GM21528 (cell line): ENCODE data around the gene STXBP4.

Experiments
- ATAC-seq: cut with Tn5 transposase; IDR thresholded peaks from one replicate; pipeline ENCODE4 v1.9.1; 2021; ENCODE audit warnings: mild to moderate bottlenecking, moderate library complexity; ENCODE audit not compliant: unreplicated experiment, low FRiP score

STXBP4 gene

DNA sequence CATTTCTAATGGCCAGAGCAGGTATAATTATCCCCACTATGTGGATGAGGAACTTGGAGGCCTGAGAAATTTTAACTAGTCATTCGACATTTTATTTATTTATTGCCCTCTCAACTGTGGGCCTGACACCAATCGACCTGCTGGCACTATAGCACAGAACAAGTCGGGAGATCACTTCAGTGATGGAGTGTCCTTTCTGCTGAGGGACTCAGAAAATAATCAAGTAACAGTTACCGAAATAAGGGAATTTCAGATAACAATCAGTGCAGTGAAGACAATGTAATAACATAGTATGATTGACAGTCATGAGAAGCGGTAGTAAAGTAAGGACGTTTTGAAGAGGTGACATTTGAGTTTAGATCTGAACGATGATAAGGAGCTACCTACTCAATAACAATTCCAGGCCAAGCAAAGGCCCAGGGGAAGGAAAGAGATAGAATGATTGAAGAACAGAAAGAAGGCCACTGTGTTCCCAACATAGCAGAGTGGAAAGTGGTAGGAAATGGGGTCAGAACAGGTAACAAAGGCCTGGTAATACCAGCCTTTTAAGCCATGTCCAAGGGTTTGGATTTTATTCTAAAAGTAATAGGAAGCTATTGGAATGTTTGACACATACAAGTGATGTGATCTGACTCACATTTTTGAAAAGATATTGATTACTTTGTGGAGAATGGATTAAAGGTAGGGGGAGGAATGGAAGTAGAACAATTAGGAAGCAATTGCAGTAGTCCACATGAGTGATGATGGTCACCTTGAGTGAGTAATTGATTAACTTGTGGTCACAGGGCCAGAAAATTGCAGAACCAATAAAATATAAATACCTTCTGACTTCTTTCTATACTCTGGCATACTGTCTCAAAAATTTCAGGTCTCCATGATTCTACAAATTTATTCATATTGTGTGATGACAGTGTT, 1.4 kb downstream of the STXBP4 start:
- ATAC-seq = no peak

- ATAC-seq = no peak
These were observed 2.6 kb downstream of the STXBP4 start for GRCh38 chr17:54971147-54971546.

DNA sequence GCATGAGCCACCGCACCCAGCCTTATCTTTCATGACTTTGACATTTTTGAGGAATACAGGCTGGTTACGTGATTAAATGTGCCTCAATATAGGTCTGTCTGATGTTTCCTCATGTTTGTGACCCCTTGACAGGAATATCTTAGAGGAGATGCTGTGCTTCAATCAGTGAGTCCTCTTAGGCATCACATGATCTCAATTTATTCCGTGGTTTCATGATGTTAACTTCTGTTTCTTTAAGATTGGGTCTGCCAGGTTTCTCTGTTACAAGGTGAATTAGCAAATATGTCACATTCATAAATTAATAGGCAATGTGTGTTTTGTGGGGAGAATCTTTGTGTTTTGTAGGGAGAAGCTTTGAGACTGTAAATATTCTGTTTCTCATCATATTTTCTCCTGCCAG, 3.3 kb downstream of the STXBP4 start:
- no peak for ATAC-seq

GRCh38 chr17:54972406-54973138, 4.0 kb downstream of the STXBP4 start:
- no peak for ATAC-seq

GRCh38 chr17:54974759-54975158, 6.2 kb downstream of the STXBP4 start:
- ATAC-seq = no peak

- no peak for ATAC-seq
These were observed 7.8 kb downstream of the STXBP4 start for GRCh38 chr17:54976316-54976715.

DNA sequence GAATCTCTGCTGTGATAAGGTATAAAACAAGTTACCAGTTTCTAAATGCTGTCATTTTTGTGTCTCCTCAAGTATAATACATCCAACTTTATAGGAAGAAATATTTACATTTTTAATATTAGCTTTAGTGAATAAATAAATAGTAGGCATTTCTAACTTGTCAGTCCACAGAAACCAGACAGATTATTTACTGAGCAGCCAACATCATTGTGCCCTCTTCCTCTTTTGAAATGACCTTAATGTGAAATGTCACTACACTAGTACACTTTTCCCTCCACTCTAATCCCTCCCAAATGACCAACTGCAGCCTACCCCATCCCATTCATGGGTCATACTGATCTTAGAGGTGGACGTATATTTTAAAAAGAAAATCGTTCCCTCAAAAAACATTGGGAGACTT, 9.2 kb downstream of the STXBP4 start:
- ATAC-seq = no peak

DNA sequence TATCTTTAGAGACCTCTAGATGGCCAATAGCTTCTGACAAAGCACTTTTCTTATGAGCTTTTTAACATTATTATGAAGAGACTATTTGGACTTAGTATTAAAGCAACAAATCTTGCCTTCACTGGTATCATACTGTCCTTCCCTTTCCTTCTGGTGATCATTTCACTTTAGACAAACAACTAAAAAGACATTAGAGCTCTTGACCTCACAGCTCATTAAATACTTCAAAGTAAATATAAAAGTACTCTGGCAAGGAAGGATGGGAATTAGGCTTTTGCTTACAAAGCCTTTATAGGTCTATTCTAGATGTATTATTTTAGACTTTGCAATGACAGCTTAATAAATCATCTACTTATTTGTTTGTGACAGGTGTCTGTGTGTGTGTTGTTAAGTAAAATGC, 11.1 kb downstream of the STXBP4 start:
- ATAC-seq = no peak

DNA sequence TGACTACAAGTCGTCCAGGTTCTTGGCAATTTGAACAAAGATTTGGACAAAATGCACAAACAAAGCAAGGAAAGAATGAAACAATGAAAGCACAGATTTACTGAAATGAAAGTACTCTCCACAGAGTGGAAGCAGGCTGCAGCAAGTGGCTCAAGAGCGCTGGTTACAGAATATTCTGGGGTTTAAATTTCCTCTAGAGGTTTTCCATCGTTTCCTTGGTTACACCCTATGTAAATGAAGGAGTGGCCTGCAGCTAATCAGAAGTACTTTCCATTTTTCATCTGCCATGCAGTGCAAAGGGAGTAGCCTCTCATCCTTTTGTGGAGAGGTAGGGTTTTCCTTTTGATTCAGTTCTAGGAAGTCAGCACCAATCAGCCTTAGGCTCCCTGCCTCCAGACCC, 11.8 kb downstream of the STXBP4 start:
- ATAC-seq = no peak

DNA sequence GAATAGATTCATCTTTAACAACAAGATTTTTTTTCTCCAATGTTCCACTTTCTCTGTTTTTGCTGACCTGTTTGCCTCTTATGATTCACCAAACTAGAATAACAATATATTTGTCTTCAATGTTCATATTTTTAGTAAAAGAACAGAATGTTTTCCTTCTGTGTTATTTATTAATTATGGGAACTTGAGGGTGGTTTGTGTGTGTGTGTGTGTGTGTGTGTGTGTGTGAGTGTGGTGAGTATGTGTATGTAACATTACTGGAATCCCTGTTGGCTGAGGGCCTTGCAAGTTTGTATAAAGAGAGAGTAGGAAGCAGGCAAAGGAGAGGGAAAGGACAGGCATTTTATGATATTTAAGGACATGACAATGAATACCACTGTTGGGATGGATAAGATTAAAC, 13.8 kb downstream of the STXBP4 start:
- ATAC-seq = no peak

- ATAC-seq = no peak
These were observed 14.7 kb downstream of the STXBP4 start for GRCh38 chr17:54983260-54983659.

DNA sequence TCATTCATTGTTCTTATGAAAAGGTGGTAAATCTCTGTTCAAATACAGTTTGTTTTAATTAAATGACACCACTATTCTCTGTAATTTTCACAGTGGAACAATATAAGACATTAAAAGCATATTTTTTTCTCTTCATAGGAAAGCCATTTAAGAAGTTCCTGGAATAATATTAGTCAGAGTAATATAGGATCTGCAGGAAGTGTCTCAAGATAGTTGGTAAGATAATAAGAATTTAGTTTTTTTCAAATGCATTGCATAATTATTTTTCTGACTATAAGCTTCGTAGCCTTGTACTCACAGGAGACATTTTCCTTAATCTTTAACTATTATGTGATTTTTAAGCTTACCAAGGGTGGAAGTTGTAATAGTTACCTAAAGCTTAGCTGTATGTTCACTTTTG, 16.9 kb downstream of the STXBP4 start:
- no peak for ATAC-seq

DNA sequence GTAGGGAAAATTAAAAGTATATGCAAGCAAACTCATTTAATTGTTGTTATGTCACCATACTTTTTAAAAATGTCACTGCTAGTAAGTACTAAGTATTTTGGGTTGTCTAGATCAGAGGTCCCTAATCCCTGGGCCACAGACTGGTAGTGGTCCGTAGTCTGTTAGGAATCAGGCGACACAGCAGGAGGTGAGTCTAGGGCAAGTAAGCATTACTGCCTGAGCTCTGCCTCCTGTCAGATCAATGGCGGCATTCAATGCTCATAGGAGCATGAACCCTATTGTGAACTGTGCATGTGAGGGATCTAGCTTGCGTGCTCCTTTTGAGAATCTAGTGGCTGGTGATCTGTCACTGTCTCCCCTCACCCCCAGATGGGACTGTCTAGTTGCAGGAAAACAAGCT, 21.6 kb downstream of the STXBP4 start:
- ATAC-seq = no peak

- no peak for ATAC-seq
These were observed 23.0 kb downstream of the STXBP4 start for GRCh38 chr17:54991567-54991966.

DNA sequence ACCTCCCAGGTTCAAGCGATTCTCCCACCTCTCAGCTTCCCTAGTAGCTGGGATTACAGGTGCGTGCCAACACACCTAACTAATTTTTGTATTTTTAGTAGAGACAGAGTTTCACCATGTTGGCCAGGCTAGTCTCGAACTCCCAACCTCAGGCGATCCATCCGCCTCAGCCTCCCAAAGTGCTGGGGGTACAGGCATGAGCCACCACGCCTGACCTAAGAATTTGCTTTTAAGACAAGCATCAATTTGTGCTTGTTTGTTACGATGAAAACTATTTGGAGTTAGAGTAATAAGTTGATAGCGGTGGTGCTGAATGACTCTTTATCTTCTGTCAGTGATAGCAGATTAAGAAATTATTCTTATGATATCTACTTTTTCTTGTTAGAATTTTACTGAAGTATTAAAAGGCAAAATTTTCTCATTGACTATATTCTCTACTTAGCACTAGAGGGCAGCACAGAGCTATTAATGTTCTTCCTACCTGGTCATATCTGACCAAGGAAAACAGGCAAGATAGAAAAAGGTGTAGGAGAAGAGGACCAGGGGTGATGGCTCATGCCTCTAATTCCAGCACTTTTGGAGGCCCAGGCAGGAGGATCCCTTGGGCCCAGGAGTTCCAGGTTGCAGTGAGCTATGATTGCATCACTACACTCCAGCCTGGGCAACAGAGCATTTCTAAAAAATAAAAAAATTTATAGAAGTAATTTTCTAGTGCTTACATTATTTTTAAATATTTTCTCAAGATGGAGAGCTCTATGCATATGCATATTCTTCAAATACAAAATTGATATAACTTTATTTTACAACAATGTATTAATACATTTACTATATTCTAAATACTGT, 24.5 kb downstream of the STXBP4 start:
- ATAC-seq = no peak

- ATAC-seq = no peak
These were observed 27.9 kb downstream of the STXBP4 start for GRCh38 chr17:54996441-54996840.

GRCh38 chr17:55002458-55002857, 33.9 kb downstream of the STXBP4 start:
- no peak for ATAC-seq

DNA sequence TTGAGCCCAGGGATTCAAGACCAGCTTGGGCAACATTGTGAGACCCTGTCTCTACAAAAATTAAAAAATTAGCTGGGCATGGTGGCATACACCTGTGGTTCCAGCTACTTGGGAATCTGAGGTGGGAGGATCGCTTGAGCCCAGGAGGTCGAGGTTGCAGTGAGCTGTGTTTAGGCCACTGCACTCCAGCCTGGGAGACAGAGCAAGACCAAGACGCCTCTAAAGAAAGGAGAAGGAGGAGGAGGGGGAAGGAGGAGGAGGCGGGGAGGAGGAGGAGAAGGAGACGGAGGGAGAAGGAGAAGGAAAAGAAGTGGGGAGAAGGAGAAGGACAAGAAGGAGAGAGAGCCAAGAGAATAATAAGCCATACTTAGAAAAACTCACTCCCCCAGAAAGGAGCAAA, 35.9 kb downstream of the STXBP4 start:
- ATAC-seq = no peak

DNA sequence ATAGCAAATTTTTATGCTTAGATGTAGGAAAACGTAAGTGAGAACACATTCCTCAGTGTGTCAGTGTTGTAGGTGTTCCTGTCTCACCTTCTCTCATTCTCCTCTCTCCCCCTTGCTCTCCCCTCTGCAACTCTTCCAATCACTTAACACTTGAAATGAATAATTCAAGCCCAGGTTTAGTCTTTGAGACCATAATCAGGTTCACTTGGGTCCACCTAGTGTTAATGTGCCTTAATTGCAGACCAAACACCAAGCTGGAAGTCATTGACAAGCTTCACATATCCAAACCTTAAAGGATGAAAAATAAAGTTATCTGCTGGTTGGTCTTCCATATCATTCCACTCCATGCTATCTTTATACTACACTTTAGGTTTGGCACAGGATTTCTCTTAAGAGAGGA, 37.0 kb downstream of the STXBP4 start:
- ATAC-seq = no peak

DNA sequence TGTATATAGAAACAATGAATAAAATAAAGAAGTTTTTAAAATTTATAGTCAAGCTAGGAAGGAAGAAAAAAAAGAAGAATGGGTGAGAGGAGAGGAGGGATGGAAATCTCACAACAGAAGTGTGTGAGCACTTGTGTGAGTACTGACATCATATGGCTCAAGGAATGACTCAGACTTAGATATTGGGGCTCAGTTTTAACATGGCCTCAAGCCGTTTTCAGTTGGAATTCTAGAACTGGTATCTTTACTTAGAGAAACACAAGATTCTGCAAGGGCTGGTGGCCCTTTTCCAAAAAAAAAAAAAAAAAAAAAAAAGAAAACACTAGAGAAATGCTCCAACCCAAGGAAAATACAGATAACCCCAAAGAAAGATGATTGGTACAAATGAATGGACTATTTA, 55.1 kb downstream of the STXBP4 start:
- no peak for ATAC-seq

GRCh38 chr17:55037828-55038227, 69.3 kb downstream of the STXBP4 start:
- ATAC-seq = peak; percentile 96
